H1 (cell line): ENCODE measurements around the gene ACCS. TPM values are rescaled to one million over a fixed set of nuclear protein-coding genes. Genes with fewer than 3 reads are reported as not detected.

ENCODE experiments used
- CTCF ChIA-PET: fragments of 300-600 bp; sonication (Branson Sonifier 250); formaldehyde crosslinking; loops from one replicate; lab custom pipeline; 2021; ENCODE audit not compliant: partially characterized antibody; lab: Charles Lee
- POLR2A ChIA-PET: fragments of 300-600 bp; sonication (Branson Sonifier 250); formaldehyde crosslinking; loops from one replicate; lab custom pipeline; 2021; ENCODE audit warnings: inconsistent platforms; ENCODE audit not compliant: partially characterized antibody; lab: Charles Lee
- DNase-seq, 2 experiments: peaks; one replicate each; pipeline versions ENCODE4 v3.0.0 to v3.0.0-alpha.2; 2010 to 2022; ENCODE audit warnings: low spot score in 2 of 2, low read depth in 1 of 2, mixed read lengths in 1 of 2
- FAIRE-seq: peaks from 2 replicates; lab custom pipeline; 2011; peaks lifted over from hg19 to GRCh38; lab: Jason Lieb, UNC
- H2AFZ ChIP-seq: 2 replicates; pipeline ENCODE4 v1.8.1; 2012; ENCODE audit warnings: low read length, inconsistent platforms
- H2AK5ac ChIP-seq: 2 replicates; pipeline ENCODE4 v1.6.1; 2013; ENCODE audit warnings: low read depth, low read length
- H2BK120ac ChIP-seq: replicated peaks from 2 replicates; pipeline ENCODE3; 2013; ENCODE audit warnings: low read depth, low read length, inconsistent platforms
- H2BK12ac ChIP-seq: 2 replicates; pipeline ENCODE4 v1.6.1; 2013; ENCODE audit warnings: low read depth, low read length
- H2BK15ac ChIP-seq: 2 replicates; pipeline ENCODE4 v1.6.1; 2013; ENCODE audit warnings: low read length
- H2BK20ac ChIP-seq: 2 replicates; pipeline ENCODE4 v1.6.1; 2013; ENCODE audit warnings: low read length
- H2BK5ac ChIP-seq: 2 replicates; pipeline ENCODE4 v1.6.1; 2013; ENCODE audit warnings: low read depth, low read length
- H3K14ac ChIP-seq: 2 replicates; pipeline ENCODE4 v1.6.1; 2013; ENCODE audit warnings: inconsistent platforms; ENCODE audit not compliant: insufficient read length
- H3K18ac ChIP-seq: 2 replicates; pipeline ENCODE4 v1.6.1; 2013; ENCODE audit warnings: low read length; ENCODE audit errors: extremely low read depth
- H3K23ac ChIP-seq: 2 replicates; pipeline ENCODE4 v1.6.1; 2013; ENCODE audit warnings: inconsistent platforms; ENCODE audit not compliant: insufficient read length
- H3K23me2 ChIP-seq: 2 replicates; pipeline ENCODE4 v1.6.1; 2013; ENCODE audit warnings: low read depth, low read length
- H3K27ac ChIP-seq: 2 replicates; pipeline ENCODE4 v1.6.1; 2011; ENCODE audit warnings: low read depth, low read length, inconsistent platforms
- H3K27me3 ChIP-seq, 4 experiments: replicated peaks in 1 of 4; 1 replicate in 1 of 4; 2 replicates in 3 of 4; pipeline versions ENCODE4 v1.6.1 to v1.8.1; 2011 to 2013; ENCODE audit warnings: low read length in 3 of 4, mild to moderate bottlenecking in 3 of 4, inconsistent platforms in 2 of 4, mixed read lengths in 2 of 4, moderate library complexity in 1 of 4; ENCODE audit not compliant: control insufficient read depth in 3 of 4, insufficient read depth in 3 of 4; ENCODE audit errors: extremely low read depth in 1 of 4
- H3K36me3 ChIP-seq, 4 experiments: 2 replicates each; pipeline versions ENCODE4 v1.6.1 to v1.8.1; 2011 to 2013; ENCODE audit warnings: mild to moderate bottlenecking in 4 of 4, low read length in 3 of 4, moderate library complexity in 2 of 4, control low read depth in 1 of 4, inconsistent platforms in 1 of 4; ENCODE audit not compliant: insufficient read depth in 4 of 4, control insufficient read depth in 2 of 4
- H3K4ac ChIP-seq: replicated peaks from 2 replicates; pipeline ENCODE3; 2013; ENCODE audit warnings: low read length, low read depth, mixed read lengths, inconsistent platforms; ENCODE audit not compliant: insufficient read length
- H3K4me1 ChIP-seq, 4 experiments: replicated peaks in 1 of 4; 1 replicate in 1 of 4; 2 replicates in 3 of 4; pipeline versions ENCODE4 v1.6.1 to v1.8.1; 2011 to 2013; ENCODE audit warnings: low read length in 3 of 4, inconsistent platforms in 2 of 4, mixed read lengths in 1 of 4; ENCODE audit not compliant: insufficient read depth in 4 of 4, control insufficient read depth in 3 of 4
- H3K4me2 ChIP-seq, 2 experiments: 2 replicates each; pipeline versions ENCODE4 v1.6.1 to v1.8.1; 2011 to 2013; ENCODE audit warnings: low read depth in 2 of 2, low read length in 2 of 2, control low read depth in 1 of 2, inconsistent platforms in 1 of 2, mild to moderate bottlenecking in 1 of 2; ENCODE audit not compliant: insufficient read depth in 1 of 2
- H3K4me3 ChIP-seq, 4 experiments: fragments of 200-600, 300-600 bp in 1 of 4; sonication (generic), shearing (Covaris generic), sonication (Bioruptor Twin) in 1 of 4; 2 replicates each; pipeline versions ENCODE4 v1.5.1 to v1.8.1; 2011 to 2016; ENCODE audit warnings: low read length in 4 of 4, low read depth in 3 of 4, control low read depth in 2 of 4, inconsistent platforms in 2 of 4, mild to moderate bottlenecking in 2 of 4, mixed read lengths in 1 of 4, moderate library complexity in 1 of 4; ENCODE audit not compliant: insufficient read depth in 2 of 4; ENCODE audit errors: extremely low read depth in 1 of 4
- H3K56ac ChIP-seq: replicated peaks from 2 replicates; pipeline ENCODE3; 2013; ENCODE audit warnings: low read depth, mild to moderate bottlenecking, mixed read lengths, low read length, inconsistent platforms; ENCODE audit not compliant: insufficient read length
- H3K79me1 ChIP-seq: 2 replicates; pipeline ENCODE4 v1.6.1; 2013; ENCODE audit warnings: low read depth, low read length, control low read depth
- H3K79me2 ChIP-seq, 2 experiments: 2 replicates each; pipeline versions ENCODE4 v1.6.1 to v1.8.1; 2012 to 2013; ENCODE audit warnings: low read length in 2 of 2, mild to moderate bottlenecking in 2 of 2, inconsistent platforms in 1 of 2; ENCODE audit not compliant: insufficient read depth in 2 of 2, control insufficient read depth in 1 of 2
- H3K9ac ChIP-seq, 4 experiments: replicated peaks in 1 of 4; 1 replicate in 1 of 4; 2 replicates in 3 of 4; pipeline versions ENCODE4 v1.6.1 to v1.8.1; 2011 to 2013; ENCODE audit warnings: low read depth in 3 of 4, low read length in 3 of 4, control low read depth in 2 of 4, mild to moderate bottlenecking in 2 of 4, moderate library complexity in 2 of 4, inconsistent platforms in 1 of 4; ENCODE audit errors: extremely low read depth in 1 of 4
- H3K9me3 ChIP-seq, 2 experiments: 2 replicates each; pipeline versions ENCODE4 v1.6.1 to v1.8.1; 2012 to 2013; ENCODE audit warnings: mild to moderate bottlenecking in 2 of 2, moderate library complexity in 2 of 2, control low read depth in 1 of 2, inconsistent platforms in 1 of 2, low read depth in 1 of 2, low read length in 1 of 2, mixed read lengths in 1 of 2; ENCODE audit not compliant: insufficient read depth in 2 of 2
- H4K20me1 ChIP-seq, 2 experiments: replicated peaks in 1 of 2; 2 replicates each; pipeline versions ENCODE3 to v1.8.1; 2011 to 2013; ENCODE audit warnings: inconsistent platforms in 2 of 2, low read length in 2 of 2, mild to moderate bottlenecking in 1 of 2; ENCODE audit not compliant: insufficient read depth in 2 of 2, control insufficient read depth in 1 of 2
- H4K5ac ChIP-seq: 2 replicates; pipeline ENCODE4 v1.6.1; 2013; ENCODE audit warnings: low read length, low read depth, mixed read lengths, inconsistent platforms; ENCODE audit not compliant: insufficient read length
- H4K8ac ChIP-seq: 2 replicates; pipeline ENCODE4 v1.8.0; 2013; ENCODE audit warnings: mild to moderate bottlenecking, moderate library complexity, low read length, inconsistent platforms; ENCODE audit not compliant: insufficient read depth; ENCODE audit errors: extremely low read depth
- H4K91ac ChIP-seq: replicated peaks from 2 replicates; pipeline ENCODE3; 2013; ENCODE audit warnings: low read length, mixed read lengths, inconsistent platforms; ENCODE audit not compliant: insufficient read length
- ATF2 ChIP-seq: IDR thresholded peaks from 2 replicates; pipeline ENCODE4 v1.6.1; 2012; ENCODE audit warnings: low read length, inconsistent platforms
- BRCA1 ChIP-seq: IDR thresholded peaks from 2 replicates; pipeline ENCODE4 v1.6.1; 2012; ENCODE audit warnings: low read depth, low read length, improper control_type of control experiment
- EZH2 ChIP-seq: fragments of 200-600 bp; sonication (generic); IDR thresholded peaks from 2 replicates; pipeline ENCODE4 v1.7.1; 2012; ENCODE audit warnings: low read depth, mild to moderate bottlenecking, moderate library complexity, low read length, inconsistent platforms; ENCODE audit not compliant: severe bottlenecking
- RAD21 ChIP-seq, 2 experiments: IDR thresholded peaks in 1 of 2; conservative IDR thresholded peaks in 1 of 2; 2 replicates each; pipeline ENCODE4 v1.6.1; 2011; ENCODE audit warnings: low read depth in 2 of 2, low read length in 2 of 2, improper control_type of control experiment in 1 of 2, inconsistent platforms in 1 of 2, mild to moderate bottlenecking in 1 of 2, moderate library complexity in 1 of 2
- SUZ12 ChIP-seq: fragments of 200-600 bp; sonication (generic); IDR thresholded peaks from 2 replicates; pipeline ENCODE4 v1.6.1; 2012; ENCODE audit warnings: mild to moderate bottlenecking, inconsistent platforms, low read length, moderate library complexity, mixed read lengths
- TAF1 ChIP-seq: IDR thresholded peaks from 2 replicates; pipeline ENCODE4 v1.6.1; 2011; ENCODE audit warnings: mild to moderate bottlenecking, low read depth, low read length
- TCF12 ChIP-seq: IDR thresholded peaks from 2 replicates; pipeline ENCODE4 v1.6.1; 2011; ENCODE audit warnings: low read depth, mild to moderate bottlenecking, low read length
- YY1 ChIP-seq: IDR thresholded peaks from 2 replicates; pipeline ENCODE4 v1.6.1; 2011; ENCODE audit warnings: low read depth, mild to moderate bottlenecking, low read length
- ZNF274 ChIP-seq: IDR thresholded peaks from 2 replicates; pipeline ENCODE4 v1.7.0; 2012; ENCODE audit warnings: low read length, borderline replicate concordance; ENCODE audit errors: extremely low read depth
- WGBS, 2 experiments: shearing (Covaris generic) in 1 of 2; methylation state at CpG; one replicate each; pipeline versions ENCODE4 v1.1.6 to v1.1.7; 2013 to 2015; ENCODE audit warnings: low lambda C conversion rate in 2 of 2, mixed read lengths in 2 of 2, inconsistent platforms in 1 of 2, low coverage in 1 of 2, missing lambda C conversion rate in 1 of 2; ENCODE audit not compliant: insufficient replicate concordance in 2 of 2, insufficient coverage in 1 of 2, insufficient read length in 1 of 2; ENCODE audit errors: extremely low coverage in 1 of 2, missing lambda C conversion rate in 1 of 2; 5-methylcytosine and 5-hydroxymethylcytosine counted together
- polyA plus RNA-seq, 7 experiments: library from polyadenylated mRNA; depleted of rRNA in 3 of 7; stranded (reverse) in 5 of 7; unstranded in 2 of 7; fragments of >200 nt in 5 of 7; fragments of 200-250 nt in 2 of 7; gene quantifications; 1 replicate in 5 of 7; 2 replicates in 1 of 7; 4 replicates in 1 of 7; pipeline versions ENCODE4 v1.2.1 to v1.2.3, GENCODE V29; 2011 to 2013; ENCODE audit warnings: missing spikeins in 2 of 7, mixed read lengths in 2 of 7
- total RNA-seq: library from RNA; stranded (reverse); fragmentation: NEBNext Ultra II Directional; extraction: Animal tissue kit (Norgen Biotek cat#: 25700); gene quantifications from 2 replicates; pipeline ENCODE4 v1.2.1, GENCODE V29; 2021

The ACCS gene
- total and polyA plus RNA-seq, 2 of the 8 experiments (the other 6 are each of a cell fraction or from before 2014, with no cell fraction given) = 6.0 to 8.0 TPM

GRCh38 chr11:44112091-44112821, 46.2 kb downstream of the ACCS start:
- TF ChIP-seq ZNF274 (no peak), TCF12 (no peak), RAD21 (IDR thresholded peaks at IDR 0.05 in 1 of 2, conservative IDR thresholded peaks at IDR 0.05 in 1 of 2; ENCODE audit: low read depth in 2 of 2, low read length in 2 of 2) (no peak), ATF2 (no peak), EZH2 (no peak), TAF1 (no peak), YY1 (no peak), SUZ12 (no peak), BRCA1 (no peak)
- H3K23ac ChIP-seq = no peak overlapping the region
- H4K20me1 ChIP-seq = peaks cover 0 to 4% of the 10 kb centered on the region in 2 experiments
- no peak overlapping the region for H4K5ac ChIP-seq
- H3K9ac ChIP-seq = no peak overlapping the region
- H4K8ac ChIP-seq = no peak overlapping the region
- H3K27me3 ChIP-seq = peaks cover 0 to 1% (median 0%) of the 10 kb centered on the region in 4 experiments; a peak in 1 of 7 replicates
- H3K9me3 ChIP-seq = no peaks in the 10 kb centered on the region
- H2BK5ac ChIP-seq = no peak overlapping the region
- H3K79me1 ChIP-seq = no peaks in the 10 kb centered on the region; the same call in 1 of the 2 replicates
- H2BK12ac ChIP-seq = no peak overlapping the region
- no peak overlapping the region for H3K56ac ChIP-seq
- no peak overlapping the region for H2BK120ac ChIP-seq
- H3K4me3 ChIP-seq = no peak overlapping the region
- ChIA-PET CTCF (interaction anchor here (1.5 to 2.0 kb wide), 2 partner anchors 60 to 177 kb away, joined by 4 to 5 read pairs; no protein-coding TSS in a partner anchor), POLR2A (interaction anchor here (1.5 kb wide), 1 partner anchor 12 kb away, joined by 3 read pairs; no protein-coding TSS in a partner anchor)
- no peak overlapping the region for H2BK20ac ChIP-seq
- no peak overlapping the region for H2AFZ ChIP-seq
- FAIRE-seq (no peak), DNase-seq (no peak)
- no peak overlapping the region for H3K4ac ChIP-seq
- H3K4me2 ChIP-seq = no peak overlapping the region
- H3K79me2 ChIP-seq = no peaks in the 10 kb centered on the region
- H3K14ac ChIP-seq = no peak overlapping the region
- H4K91ac ChIP-seq = no peak overlapping the region
- peaks cover 0 to 2% (median 0%) of the 10 kb centered on the region in 4 experiments; a peak in 1 of 7 replicates for H3K4me1 ChIP-seq
- H3K18ac ChIP-seq = no peak overlapping the region
- H2AK5ac ChIP-seq = no peak overlapping the region
- no peaks in the 10 kb centered on the region for H3K23me2 ChIP-seq
- no peak overlapping the region for H3K27ac ChIP-seq
- peaks cover 0 to 11% (median 3%) of the 10 kb centered on the region in 4 experiments; a peak in 4 of 8 replicates for H3K36me3 ChIP-seq
- WGBS, 2 experiments = 82% methylated on average over 7 of the region's 7 CpGs; no CpG with 5 or more reads in 1 of the 2 experiments
- H2BK15ac ChIP-seq = no peak overlapping the region
